Lung (tissue), 12 donors: ENCODE results near the gene RAI1. TPM values are rescaled to one million over a fixed set of nuclear protein-coding genes. Genes with fewer than 3 reads are reported as not detected.
"Not testable (repeated sequence)": the region's sequence is repeated elsewhere in the genome, so short reads cannot be mapped to it uniquely, and the experiment has no call there.

ENCODE experiments used
- ATAC-seq: fragments of 200-7000 bp; cut with Tn5 transposase; one replicate; pipeline ENCODE4 v1.9.1; 2020; ENCODE audit warnings: moderate number of reproducible peaks; ENCODE audit not compliant: insufficient read depth, low FRiP score
- DNase-seq, 3 donors: peaks; one replicate each; pipeline ENCODE4 v3.0.0-alpha.2; 2013 to 2017
- H3K27ac ChIP-seq, 2 donors: one replicate each; pipeline ENCODE4 v1.5.1; 2013; ENCODE audit warnings: mild to moderate bottlenecking in 2 of 2, moderate library complexity in 2 of 2, control low read depth in 1 of 2, inconsistent platforms in 1 of 2, low read depth in 1 of 2, low read length in 1 of 2
- H3K27me3 ChIP-seq, 3 donors: one replicate each; pipeline ENCODE4 v1.5.1; 2013; ENCODE audit warnings: low read length in 2 of 3; ENCODE audit not compliant: control insufficient read depth in 3 of 3, insufficient read depth in 3 of 3
- H3K36me3 ChIP-seq, 4 donors: one replicate each; pipeline ENCODE4 v1.5.1; 2013; ENCODE audit warnings: low read length in 4 of 4, mild to moderate bottlenecking in 1 of 4, moderate library complexity in 1 of 4; ENCODE audit not compliant: control insufficient read depth in 4 of 4, insufficient read depth in 4 of 4
- H3K4me1 ChIP-seq, 5 donors: one replicate each; pipeline ENCODE4 v1.5.1; 2013; ENCODE audit warnings: low read length in 5 of 5, mild to moderate bottlenecking in 2 of 5, moderate library complexity in 1 of 5; ENCODE audit not compliant: control insufficient read depth in 5 of 5, insufficient read depth in 5 of 5
- H3K4me3 ChIP-seq: one replicate; pipeline ENCODE4 v1.5.1; 2013; ENCODE audit warnings: mild to moderate bottlenecking, control low read depth, moderate library complexity
- H3K9ac ChIP-seq, 2 donors: one replicate each; pipeline ENCODE4 v1.5.1; 2013; ENCODE audit warnings: low read length in 2 of 2, control low read depth in 1 of 2; ENCODE audit not compliant: insufficient read depth in 1 of 2
- H3K9me3 ChIP-seq, 4 donors: one replicate each; pipeline ENCODE4 v1.5.1; 2013; ENCODE audit warnings: low read length in 3 of 4, mild to moderate bottlenecking in 1 of 4, moderate library complexity in 1 of 4; ENCODE audit not compliant: control insufficient read depth in 4 of 4, insufficient read depth in 3 of 4
- WGBS, 2 donors: extraction: QIAGEN DNeasy Blood & Tissue Kit; methylation state at CpG; one replicate each; pipeline ENCODE4 v1.1.7; 2013; 5-methylcytosine and 5-hydroxymethylcytosine counted together
- polyA plus RNA-seq, 2 donors: library from polyadenylated mRNA; stranded (reverse); fragments of 200-250 nt; gene quantifications; one replicate each; pipeline ENCODE4 v1.2.1, GENCODE V29; 2013
- total RNA-seq, 2 donors: library from RNA; depleted of rRNA in 1 of 2; stranded (reverse); fragments of >200 nt in 1 of 2; gene quantifications; one replicate each; pipeline ENCODE4 v1.2.1, GENCODE V29; 2014 to 2021
- TF ChIP-seq, protein P1 (sequence below): IDR thresholded peaks from 2 replicates; pipeline ENCODE4 v1.5.1; 2012; ENCODE audit warnings: mild to moderate bottlenecking; ENCODE audit errors: control extremely low read depth, extremely low read depth
- donor health status: control.
- donor health status: control.
- donor health status: Bipolar disorder and iron deficiency.
- donor health status: healthy.
- donor health status: DM: yes; HTN: yes; CAD: no.

Gene RAI1
- total and polyA plus RNA-seq, 4 donors, result 14.5 to 44.4 (median 28.3) TPM

DNA sequence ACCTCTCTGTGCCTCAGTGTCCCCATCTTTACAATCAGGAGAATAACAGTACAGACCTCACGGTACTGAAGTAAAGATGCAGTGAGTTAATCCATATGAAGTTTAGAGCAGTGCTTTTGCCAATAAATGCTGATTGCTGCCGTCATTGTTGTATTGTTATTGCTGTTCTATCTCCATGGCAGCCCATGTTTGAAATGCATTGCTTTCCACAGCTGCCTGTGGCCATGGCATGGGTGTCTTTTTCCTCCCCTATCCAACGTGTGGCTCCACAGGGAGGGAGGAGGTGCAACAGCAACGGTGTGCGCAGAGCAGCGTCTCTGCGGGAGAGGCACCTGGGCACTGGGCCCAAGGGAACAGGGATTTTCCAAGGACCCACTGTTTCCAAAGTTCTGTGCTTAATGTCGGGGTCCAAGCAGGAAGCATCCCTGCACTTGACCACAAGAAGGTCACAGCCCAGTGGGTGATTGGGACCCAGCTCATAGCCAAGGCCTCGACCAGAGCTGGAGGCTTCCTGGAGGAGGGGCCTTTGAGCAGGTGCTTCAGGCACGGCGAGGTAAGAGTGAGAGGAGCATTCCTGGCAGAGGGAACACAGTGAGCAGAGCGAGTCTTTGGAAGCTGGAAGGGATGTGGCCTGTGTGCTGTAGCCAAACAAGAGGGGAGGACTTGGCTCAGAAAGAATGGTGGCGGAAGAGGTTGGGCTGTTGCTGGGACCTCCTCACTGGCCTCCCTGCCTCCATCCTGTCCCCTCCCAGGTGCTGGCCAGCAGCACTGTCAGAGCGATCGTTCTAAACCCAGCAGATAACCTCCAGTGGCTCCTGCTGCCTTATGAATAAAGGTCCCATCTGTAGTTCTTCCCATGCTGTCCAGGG lies 3.9 kb downstream of the RAI1 start:
- Histone ChIP-seq H3K9me3 (no peaks in the 10 kb centered on the region), H3K4me3 (no peak overlapping the region), H3K9ac (peak overlapping the region in 1 of 2 donors; percentile 46), H3K36me3 (no peaks in the 10 kb centered on the region), H3K4me1 (peaks cover 9 to 46% (median 30%) of the 10 kb centered on the region in 5 donors), H3K27me3 (no peaks in the 10 kb centered on the region), H3K27ac (peak overlapping the region; percentile 5 to 87)
- ATAC-seq, result no peak
- 46 to 70% methylated on average over 15 of the region's 15 CpGs for WGBS, 2 donors
- TF ChIP-seq, protein P1, sequence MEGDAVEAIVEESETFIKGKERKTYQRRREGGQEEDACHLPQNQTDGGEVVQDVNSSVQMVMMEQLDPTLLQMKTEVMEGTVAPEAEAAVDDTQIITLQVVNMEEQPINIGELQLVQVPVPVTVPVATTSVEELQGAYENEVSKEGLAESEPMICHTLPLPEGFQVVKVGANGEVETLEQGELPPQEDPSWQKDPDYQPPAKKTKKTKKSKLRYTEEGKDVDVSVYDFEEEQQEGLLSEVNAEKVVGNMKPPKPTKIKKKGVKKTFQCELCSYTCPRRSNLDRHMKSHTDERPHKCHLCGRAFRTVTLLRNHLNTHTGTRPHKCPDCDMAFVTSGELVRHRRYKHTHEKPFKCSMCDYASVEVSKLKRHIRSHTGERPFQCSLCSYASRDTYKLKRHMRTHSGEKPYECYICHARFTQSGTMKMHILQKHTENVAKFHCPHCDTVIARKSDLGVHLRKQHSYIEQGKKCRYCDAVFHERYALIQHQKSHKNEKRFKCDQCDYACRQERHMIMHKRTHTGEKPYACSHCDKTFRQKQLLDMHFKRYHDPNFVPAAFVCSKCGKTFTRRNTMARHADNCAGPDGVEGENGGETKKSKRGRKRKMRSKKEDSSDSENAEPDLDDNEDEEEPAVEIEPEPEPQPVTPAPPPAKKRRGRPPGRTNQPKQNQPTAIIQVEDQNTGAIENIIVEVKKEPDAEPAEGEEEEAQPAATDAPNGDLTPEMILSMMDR, result no peak
- DNase-seq, result peak; percentile 53 to 77 (median 59)

DNA sequence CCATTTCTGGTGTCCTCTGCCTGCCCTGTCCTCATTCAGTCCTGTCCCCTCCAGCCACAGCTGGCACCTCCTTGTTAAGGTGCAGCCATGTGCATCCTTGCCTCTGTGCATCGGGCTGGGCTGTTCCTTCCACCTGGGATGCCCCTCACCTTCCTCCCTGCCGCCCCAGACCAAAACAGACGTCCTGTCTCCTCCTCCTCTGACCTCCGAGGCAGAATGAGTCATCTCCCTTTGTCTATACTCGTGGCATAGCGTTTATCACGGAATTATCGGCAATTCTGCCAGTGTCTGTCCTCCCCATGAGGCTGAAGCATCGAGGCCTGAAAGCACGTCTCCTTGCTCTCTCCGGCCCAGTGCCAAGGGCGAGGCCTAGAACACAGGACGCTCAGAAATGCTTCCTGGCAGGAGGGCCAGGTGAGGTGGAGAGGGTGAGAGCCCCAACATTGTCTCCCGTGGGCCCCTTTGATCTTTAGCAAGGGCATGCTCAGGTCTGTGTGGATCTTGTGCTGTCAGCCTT lies 4.6 kb downstream of the RAI1 start:
- DNase-seq, result peak in 2 of 3 donors; percentile 51 to 60
- Histone ChIP-seq H3K36me3 (no peaks in the 10 kb centered on the region), H3K27me3 (no peaks in the 10 kb centered on the region), H3K4me3 (no peak overlapping the region), H3K27ac (peak overlapping the region; percentile 5 to 87), H3K9me3 (no peaks in the 10 kb centered on the region), H3K9ac (peak overlapping the region in 1 of 2 donors; percentile 42), H3K4me1 (peaks cover 9 to 47% (median 31%) of the 10 kb centered on the region in 5 donors)
- no peak for ATAC-seq
- TF ChIP-seq, protein P1, result no peak
- 14 to 25% methylated on average over 14 of the region's 14 CpGs for WGBS, 2 donors

DNA sequence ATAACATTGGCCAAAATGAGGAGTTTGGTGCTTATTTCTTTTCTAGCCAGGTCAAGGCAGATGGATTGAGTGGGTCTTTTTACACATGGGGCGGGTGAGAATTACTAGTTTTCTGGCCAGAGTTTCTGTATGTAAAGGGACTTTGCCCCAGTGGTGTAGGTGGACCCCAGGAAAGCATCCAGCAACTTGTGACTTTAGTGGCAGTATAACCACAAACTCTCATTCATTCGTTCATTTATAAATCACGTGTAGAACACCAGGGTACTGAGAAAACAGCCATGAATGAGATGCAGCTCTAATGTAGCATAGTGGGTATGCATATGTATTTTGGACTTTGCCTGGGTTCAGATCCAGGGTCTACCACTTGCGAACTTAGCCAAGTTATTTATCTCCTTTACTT lies 8.1 kb downstream of the RAI1 start:
- H3K4me1 ChIP-seq, result peaks cover 17 to 66% (median 56%) of the 10 kb centered on the region in 5 donors
- H3K36me3 ChIP-seq, result no peaks in the 10 kb centered on the region
- no peak for ATAC-seq
- no peak for DNase-seq
- peak overlapping the region in 1 of 2 donors; percentile 21 for H3K27ac ChIP-seq
- TF ChIP-seq, protein P1, result no peak
- peaks cover 0 to 2% (median 0%) of the 10 kb centered on the region in 4 donors for H3K9me3 ChIP-seq
- no peak overlapping the region for H3K9ac ChIP-seq
- no peak overlapping the region for H3K4me3 ChIP-seq
- no peaks in the 10 kb centered on the region for H3K27me3 ChIP-seq
- 91 to 95% methylated on average over 4 of the region's 4 CpGs for WGBS, 2 donors

DNA sequence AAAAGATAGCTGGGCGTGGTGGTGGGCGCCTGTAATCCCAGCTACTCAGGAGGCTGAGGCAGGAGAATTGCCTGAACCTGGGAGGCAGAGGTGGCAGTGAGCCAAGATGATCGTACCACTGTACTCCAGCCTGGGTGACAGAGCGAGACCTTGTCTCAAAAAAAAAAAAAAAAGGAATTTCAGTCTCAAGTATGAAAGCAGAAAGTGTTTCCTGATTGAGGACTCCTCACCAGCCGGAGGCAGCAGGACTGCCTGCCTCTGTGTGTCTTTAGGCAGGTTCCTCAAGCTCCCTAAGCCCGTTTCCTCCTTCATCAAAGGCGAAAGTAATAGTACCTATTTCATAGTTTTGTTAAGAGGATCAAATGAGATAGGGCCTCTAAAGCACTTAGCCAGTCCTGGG lies 9.0 kb downstream of the RAI1 start:
- WGBS, 2 donors, result 40 to 60% methylated on average over 7 of the region's 7 CpGs
- not testable (repeated sequence) for H3K4me3 ChIP-seq, H3K9me3 ChIP-seq, H3K27ac ChIP-seq, ATAC-seq, H3K9ac ChIP-seq, H3K27me3 ChIP-seq, H3K36me3 ChIP-seq
- DNase-seq, result peak in 2 of 3 donors; percentile 38 to 58
- peaks cover 17 to 64% (median 50%) of the 10 kb centered on the region in 5 donors for H3K4me1 ChIP-seq
